DOHH2 (cell line): Measurements from ENCODE around the gene ITSN2.
"Not testable (repeated sequence)": the region's sequence is repeated elsewhere in the genome, so short reads cannot be mapped to it uniquely, and the experiment has no call there.

ENCODE experiments used
- H3F3A ChIP-seq: fragments of 200-600 bp; sonication (generic), shearing (Covaris generic); 2 replicates; pipeline ENCODE4 v1.6.0; 2016; ENCODE audit warnings: antibody characterized with exemption, mild to moderate bottlenecking; ENCODE audit not compliant: control insufficient read depth, insufficient read depth
- H3K27ac ChIP-seq: fragments of 200-600 bp; sonication (generic); 2 replicates; pipeline ENCODE4 v1.5.1; 2014; ENCODE audit warnings: low read depth, mild to moderate bottlenecking, low read length, moderate library complexity
- H3K27me3 ChIP-seq: fragments of 200-600 bp; sonication (generic); 2 replicates; pipeline ENCODE4 v1.6.1; 2014; ENCODE audit warnings: mild to moderate bottlenecking, low read length, mixed read lengths; ENCODE audit not compliant: control insufficient read depth
- H3K36me3 ChIP-seq: fragments of 200-600 bp; sonication (generic); 2 replicates; pipeline ENCODE4 v1.6.1; 2014; ENCODE audit warnings: mild to moderate bottlenecking, low read length, moderate library complexity, mixed read lengths; ENCODE audit not compliant: control insufficient read depth
- H3K4me1 ChIP-seq: fragments of 200-600 bp; sonication (generic); 2 replicates; pipeline ENCODE4 v1.6.1; 2014; ENCODE audit warnings: mild to moderate bottlenecking, low read length, mixed read lengths; ENCODE audit not compliant: control insufficient read depth
- H3K4me2 ChIP-seq: fragments of 200-600 bp; sonication (generic); 2 replicates; pipeline ENCODE4 v1.6.0; 2014; ENCODE audit warnings: mild to moderate bottlenecking, low read length, moderate library complexity
- H3K4me3 ChIP-seq: fragments of 200-600 bp; sonication (generic); 2 replicates; pipeline ENCODE4 v1.5.1; 2014; ENCODE audit warnings: mild to moderate bottlenecking, low read length, mixed read lengths
- H3K79me2 ChIP-seq: fragments of 200-600 bp; sonication (generic); 2 replicates; pipeline ENCODE4 v1.6.1; 2014; ENCODE audit warnings: mild to moderate bottlenecking, low read length, mixed read lengths; ENCODE audit not compliant: control insufficient read depth
- H3K9me2 ChIP-seq: fragments of 200-600 bp; sonication (generic); replicated peaks from 2 replicates; pipeline ENCODE4 v1.6.1; 2014; ENCODE audit warnings: mild to moderate bottlenecking, low read length, mixed read lengths; ENCODE audit not compliant: control insufficient read depth
- H3K9me3 ChIP-seq: fragments of 200-600 bp; sonication (generic); 2 replicates; pipeline ENCODE4 v1.6.1; 2014; ENCODE audit warnings: antibody characterized with exemption, low read length, mixed read lengths; ENCODE audit not compliant: control insufficient read depth, insufficient read depth
- H4K20me1 ChIP-seq: fragments of 200-600 bp; sonication (generic); 2 replicates; pipeline ENCODE4 v1.6.0; 2014; ENCODE audit warnings: low read depth, mild to moderate bottlenecking, antibody characterized with exemption, low read length, moderate library complexity; ENCODE audit not compliant: control insufficient read depth, insufficient read depth
- CTCF ChIP-seq: fragments of 200-600 bp; sonication (generic); IDR thresholded peaks from one replicate; pipeline ENCODE4 v1.5.1; 2014; ENCODE audit warnings: antibody characterized with exemption, mild to moderate bottlenecking, low read depth, low read length; ENCODE audit not compliant: poor library complexity, severe bottlenecking
- EZH2phosphoT487 ChIP-seq: fragments of 200-600 bp; sonication (generic); IDR thresholded peaks from 2 replicates; pipeline ENCODE4 v1.6.1; 2017; ENCODE audit warnings: borderline replicate concordance, mild to moderate bottlenecking, antibody characterized with exemption, low read length, moderate library complexity, mixed read lengths

Gene ITSN2

GRCh38 chr2:24359129-24360049, 947 bp downstream of the ITSN2 start:
- Histone ChIP-seq H3K4me3 (peak overlapping the region; percentile 97), H3F3A (peaks cover 15% of the 10 kb centered on the region), H3K27ac (peak overlapping the region; percentile 68), H4K20me1 (no peaks in the 10 kb centered on the region), H3K79me2 (peaks cover 59% of the 10 kb centered on the region), H3K9me2 (no peaks in the 10 kb centered on the region), H3K4me1 (peaks cover 46% of the 10 kb centered on the region), H3K36me3 (peaks cover 15% of the 10 kb centered on the region), H3K27me3 (no peaks in the 10 kb centered on the region), H3K4me2 (peak overlapping the region; percentile 79), H3K9me3 (no peaks in the 10 kb centered on the region)
- no peak for TF ChIP-seq CTCF
- TF ChIP-seq EZH2phosphoT487, result no peak

- peaks cover 62% of the 10 kb centered on the region for H3K4me1 ChIP-seq
- H3F3A ChIP-seq, result peaks cover 15% of the 10 kb centered on the region
- H3K9me2 ChIP-seq, H3K9me3 ChIP-seq, H3K27ac ChIP-seq, H4K20me1 ChIP-seq, H3K27me3 ChIP-seq: not testable (repeated sequence)
- peak overlapping the region; percentile 97 for H3K4me3 ChIP-seq
- H3K36me3 ChIP-seq, result peaks cover 15% of the 10 kb centered on the region
- H3K4me2 ChIP-seq, result peak overlapping the region; percentile 79
- peaks cover 75% of the 10 kb centered on the region for H3K79me2 ChIP-seq
These were observed 2.6 kb downstream of the ITSN2 start for GRCh38 chr2:24357767-24358166.

GRCh38 chr2:24357115-24357514, 3.2 kb downstream of the ITSN2 start:
- not testable (repeated sequence) for H3K9me2 ChIP-seq, H3K27me3 ChIP-seq, H3K27ac ChIP-seq, H3K9me3 ChIP-seq
- peaks cover 69% of the 10 kb centered on the region for H3K4me1 ChIP-seq
- peaks cover 10% of the 10 kb centered on the region; the same call in 1 of the 2 replicates for H4K20me1 ChIP-seq
- peak overlapping the region; percentile 97 for H3K4me3 ChIP-seq
- peaks cover 10% of the 10 kb centered on the region for H3F3A ChIP-seq
- H3K79me2 ChIP-seq, result peaks cover 81% of the 10 kb centered on the region
- H3K36me3 ChIP-seq, result peaks cover 15% of the 10 kb centered on the region
- H3K4me2 ChIP-seq, result peak overlapping the region; percentile 79

- TF ChIP-seq CTCF, result no peak
- TF ChIP-seq EZH2phosphoT487, result no peak
- Histone ChIP-seq H3K4me3 (peak overlapping the region; percentile 40), H3F3A (peaks cover 8% of the 10 kb centered on the region; the same call in 1 of the 2 replicates), H3K36me3 (peaks cover 13% of the 10 kb centered on the region), H3K9me2 (no peaks in the 10 kb centered on the region), H3K4me2 (peak overlapping the region; percentile 74), H3K79me2 (peaks cover 100% of the 10 kb centered on the region), H3K27me3 (no peaks in the 10 kb centered on the region), H3K27ac (peak overlapping the region; percentile 69), H3K4me1 (peaks cover 83% of the 10 kb centered on the region), H3K9me3 (no peaks in the 10 kb centered on the region), H4K20me1 (peaks cover 20% of the 10 kb centered on the region)
These were observed 5.4 kb downstream of the ITSN2 start for GRCh38 chr2:24354957-24355356.
